PC-3 (cell line): ENCODE measurements around the gene NCKIPSD.

ENCODE experiments used
- CTCF ChIP-seq: fragments of 300-600 bp; sonication (generic); conservative IDR thresholded peaks from 2 replicates; pipeline ENCODE4 v1.5.1; 2017; ENCODE audit warnings: antibody characterized with exemption, low read depth, mild to moderate bottlenecking, low read length
- EZH2 ChIP-seq: fragments of 300-600 bp; sonication (generic); IDR thresholded peaks from one replicate; pipeline ENCODE4 v1.6.1; 2017; ENCODE audit warnings: antibody characterized with exemption, mild to moderate bottlenecking, low read length; ENCODE audit not compliant: unreplicated experiment
- EZH2phosphoT487 ChIP-seq: fragments of 300-600 bp; sonication (generic); IDR thresholded peaks from 2 replicates; pipeline ENCODE4 v1.6.1; 2018; ENCODE audit warnings: mild to moderate bottlenecking, antibody characterized with exemption, low read length, borderline replicate concordance

GRCh38 chr3:48661501-48662144 is 24.1 kb downstream of the NCKIPSD start:
- no peak for TF ChIP-seq CTCF
- no peak for TF ChIP-seq EZH2phosphoT487
- TF ChIP-seq EZH2: no peak
